Kidney (tissue), 14 donors: ENCODE data around the gene PCNX2. TPM values are rescaled to one million over a fixed set of nuclear protein-coding genes. Genes with fewer than 3 reads are reported as not detected.

Experiments
- DNase-seq, 5 donors: peaks; one replicate each; pipeline ENCODE4 v3.0.0-alpha.2; 2013 to 2020
- FAIRE-seq: peaks from 2 replicates; lab custom pipeline; 2012; peaks lifted over from hg19 to GRCh38; lab: Jason Lieb, UNC
- H3K27ac ChIP-seq, 2 donors: one replicate each; pipeline ENCODE4 v1.7.0; 2013; ENCODE audit warnings: low read depth in 2 of 2, low read length in 2 of 2, inconsistent platforms in 1 of 2
- H3K27me3 ChIP-seq: one replicate; pipeline ENCODE4 v1.7.1; 2013; ENCODE audit warnings: low read length, inconsistent platforms; ENCODE audit not compliant: control insufficient read depth, insufficient read depth
- H3K36me3 ChIP-seq, 3 donors: one replicate each; pipeline versions ENCODE4 v1.7.0 to v1.7.1; 2013; ENCODE audit warnings: low read length in 3 of 3, control low read depth in 1 of 3, inconsistent platforms in 1 of 3; ENCODE audit not compliant: insufficient read depth in 3 of 3, control insufficient read depth in 2 of 3
- H3K4me1 ChIP-seq, 3 donors: one replicate each; pipeline versions ENCODE4 v1.7.0 to v1.7.1; 2013; ENCODE audit warnings: low read length in 3 of 3, inconsistent platforms in 1 of 3, low read depth in 1 of 3; ENCODE audit not compliant: control insufficient read depth in 2 of 3, insufficient read depth in 2 of 3
- H3K4me3 ChIP-seq, 3 donors: one replicate each; pipeline versions ENCODE4 v1.7.0 to v1.8.1; 2013; ENCODE audit warnings: low read length in 3 of 3, control low read depth in 1 of 3, inconsistent platforms in 1 of 3
- H3K9ac ChIP-seq, 3 donors: one replicate each; pipeline versions ENCODE4 v1.7.0 to v1.7.1; 2013; ENCODE audit warnings: low read length in 3 of 3, control low read depth in 1 of 3, inconsistent platforms in 1 of 3
- H3K9me3 ChIP-seq, 3 donors: one replicate each; pipeline versions ENCODE4 v1.7.0 to v1.7.1; 2013; ENCODE audit warnings: low read length in 3 of 3, control low read depth in 1 of 3, inconsistent platforms in 1 of 3; ENCODE audit not compliant: control insufficient read depth in 2 of 3, insufficient read depth in 1 of 3
- CTCF ChIP-seq: IDR thresholded peaks from 3 replicates; pipeline ENCODE4 v1.5.1; 2012; ENCODE audit warnings: mild to moderate bottlenecking, moderate library complexity, borderline replicate concordance; ENCODE audit not compliant: insufficient read depth; ENCODE audit errors: extremely low read depth
- intact Hi-C: fragments of 100-400 bp; cut with DNase I; formaldehyde crosslinking; loops from one replicate; pipeline ENCODE4 v1.11.1; 2022
- polyA plus RNA-seq: library from polyadenylated mRNA; stranded (reverse); fragments of 350-450 nt; fragmentation: Illumina TruSeq; extraction: RNeasy Lipid Tissue Mini Kit (QIAGEN cat#74804); gene quantifications from one replicate; pipeline ENCODE4 v1.2.3, GENCODE V29; 2014; ENCODE audit warnings: low read depth, low replicate concordance; ENCODE audit not compliant: insufficient read depth
- total RNA-seq: library from RNA; stranded (reverse); fragmentation: NEBNext Ultra II Directional; extraction: Animal tissue kit (Norgen Biotek cat#: 25700); gene quantifications from one replicate; pipeline ENCODE4 v1.2.1, GENCODE V29; 2021
- donor health status: control.
- donor health status: control.
- donor health status: control.
- donor health status: control.
- donor health status: control.
- donor health status: DM: yes; HTN: yes; CAD: no.
- donor health status: Normal renal cell carcinoma (clear cell type).

The PCNX2 gene
- total and polyA plus RNA-seq, 2 donors from 2014 or later, result 5.2 to 29.2 TPM

- no peak for DNase-seq
- intact Hi-C loops, result no loop called here
- H3K36me3 ChIP-seq, result peaks cover 0 to 14% (median 3%) of the 10 kb centered on the region in 3 donors
- no peak for FAIRE-seq
- H3K9ac ChIP-seq, result no peak overlapping the region
- no peak overlapping the region for H3K4me3 ChIP-seq
- H3K27ac ChIP-seq, result no peak overlapping the region
- no peaks in the 10 kb centered on the region for H3K4me1 ChIP-seq
- no peak for TF ChIP-seq CTCF
- no peaks in the 10 kb centered on the region for H3K27me3 ChIP-seq
- H3K9me3 ChIP-seq, result no peaks in the 10 kb centered on the region
Measured at GRCh38 chr1:232996143-232996542, 299.4 kb downstream of the PCNX2 start.

- Histone ChIP-seq H3K4me1 (no peaks in the 10 kb centered on the region), H3K36me3 (peaks cover 0 to 14% (median 3%) of the 10 kb centered on the region in 3 donors), H3K9me3 (no peaks in the 10 kb centered on the region), H3K27me3 (no peaks in the 10 kb centered on the region), H3K9ac (no peak overlapping the region), H3K4me3 (no peak overlapping the region), H3K27ac (no peak overlapping the region)
- FAIRE-seq (no peak), DNase-seq (peak in 1 of 5 donors; percentile 9)
- intact Hi-C loops, result no loop called here
- TF ChIP-seq CTCF, result no peak
Measured at GRCh38 chr1:232995189-232995588, 300.3 kb downstream of the PCNX2 start.

DNA sequence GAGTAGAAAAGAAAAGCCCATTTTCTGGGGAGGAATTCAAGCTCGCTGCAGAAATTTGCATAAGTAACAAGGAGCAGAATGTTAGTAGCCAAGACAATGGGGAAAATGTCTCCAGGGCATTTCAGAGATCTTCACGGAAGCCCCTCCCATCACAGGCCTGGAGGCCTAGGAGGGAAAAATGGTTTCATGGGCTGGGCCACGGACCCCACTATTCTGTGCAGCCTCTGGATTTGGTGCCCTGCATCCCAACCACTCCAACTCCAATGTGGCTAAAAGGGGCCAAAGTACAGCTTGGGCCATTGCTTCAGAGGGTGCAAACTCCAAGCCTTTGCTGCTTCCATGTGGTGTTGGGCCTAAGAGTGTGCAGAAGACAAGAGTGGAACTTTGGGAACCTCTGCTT is 302.0 kb downstream of the PCNX2 start:
- DNase-seq (no peak), FAIRE-seq (no peak)
- H3K9ac ChIP-seq, result no peak overlapping the region
- peaks cover 0 to 8% (median 0%) of the 10 kb centered on the region in 3 donors for H3K36me3 ChIP-seq
- H3K27me3 ChIP-seq, result no peaks in the 10 kb centered on the region
- intact Hi-C loops, result no loop called here
- no peaks in the 10 kb centered on the region for H3K9me3 ChIP-seq
- TF ChIP-seq CTCF, result no peak
- no peak overlapping the region for H3K4me3 ChIP-seq
- no peak overlapping the region for H3K27ac ChIP-seq
- no peaks in the 10 kb centered on the region for H3K4me1 ChIP-seq

DNA sequence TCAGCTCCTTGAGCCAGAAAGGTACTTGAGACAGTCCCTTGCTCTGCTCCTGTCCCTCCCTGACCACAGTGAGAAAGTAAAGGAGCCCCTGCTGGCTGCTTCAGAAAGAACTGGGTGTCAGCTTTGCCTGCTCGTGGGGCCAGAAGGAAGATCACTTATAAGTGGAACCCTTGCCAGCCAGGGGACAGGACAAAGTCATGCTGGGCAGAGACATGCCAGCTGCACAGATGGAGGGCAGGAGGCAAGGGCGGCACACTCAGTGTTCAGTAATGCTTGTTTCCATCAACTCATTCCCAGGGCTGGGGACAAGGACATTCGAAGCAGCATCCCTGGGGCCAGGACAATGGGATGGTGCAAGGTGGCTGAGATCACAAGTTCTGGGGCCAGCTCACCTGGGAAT is 303.3 kb downstream of the PCNX2 start:
- H3K4me1 ChIP-seq, result no peaks in the 10 kb centered on the region
- no peaks in the 10 kb centered on the region for H3K36me3 ChIP-seq
- intact Hi-C loops, result no loop called here
- H3K9me3 ChIP-seq, result no peaks in the 10 kb centered on the region
- H3K9ac ChIP-seq, result no peak overlapping the region
- H3K4me3 ChIP-seq, result no peak overlapping the region
- TF ChIP-seq CTCF, result no peak
- H3K27ac ChIP-seq, result no peak overlapping the region
- DNase-seq, result no peak
- no peaks in the 10 kb centered on the region for H3K27me3 ChIP-seq
- no peak for FAIRE-seq
